Measurements from ENCODE around the gene TEX22.

TEX22 gene

DNA sequence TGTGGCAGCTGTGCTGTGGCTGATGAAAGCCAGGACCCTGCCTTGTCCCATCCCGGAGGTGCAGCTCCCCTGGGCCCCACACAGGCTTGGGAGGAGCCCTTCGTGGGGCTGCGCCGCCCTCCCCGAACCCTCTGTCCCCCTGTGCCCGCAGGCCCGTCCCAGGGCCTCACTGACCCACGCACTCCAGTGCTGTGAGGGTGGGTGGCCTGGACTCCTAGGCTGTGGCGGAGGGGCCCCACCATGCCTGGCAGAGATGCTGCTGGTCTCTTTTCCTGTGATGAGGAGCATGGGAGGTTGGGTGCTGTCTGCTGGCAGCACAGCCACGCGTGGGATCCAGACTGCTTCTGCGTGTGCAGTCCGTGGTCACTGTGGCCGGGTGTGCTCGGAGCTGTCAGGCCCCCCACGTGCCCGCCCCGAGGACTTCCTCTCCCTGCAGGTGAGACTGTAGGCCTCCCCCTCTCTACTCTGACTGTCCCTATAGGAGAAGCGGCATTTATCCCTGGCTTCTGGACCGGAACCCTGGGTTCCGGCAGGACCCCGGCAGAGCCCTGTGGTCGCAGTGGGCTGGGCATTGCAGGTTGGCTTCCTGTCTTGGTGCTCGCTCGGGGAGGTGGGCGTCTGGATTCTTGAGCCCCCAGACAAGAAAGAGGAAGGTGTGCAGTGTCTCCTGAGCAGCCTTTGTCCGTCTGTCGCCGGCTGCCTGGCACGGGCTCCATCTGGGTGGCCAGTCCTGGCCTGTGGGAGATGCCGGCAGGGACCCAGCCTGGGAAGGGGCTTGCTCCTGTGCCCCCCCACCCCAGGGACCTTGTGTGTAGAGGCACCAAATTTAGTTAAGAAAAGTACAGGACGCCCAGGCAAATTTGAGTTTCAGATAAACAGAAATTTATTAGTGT, 23.6 kb downstream of the TEX22 start:
- H3K27me3 ChIP-seq (ENCODE audit: control insufficient read depth, insufficient read depth, low read length) = no peaks in the 10 kb centered on the region
- H3K4me1 ChIP-seq (ENCODE audit: control insufficient read depth, insufficient read depth, low read length) = peaks cover 8% of the 10 kb centered on the region; the same call in 1 of the 2 replicates
- H3K36me3 ChIP-seq (ENCODE audit: control insufficient read depth, insufficient read depth, low read length) = peaks cover 4% of the 10 kb centered on the region
- no CpG with 5 or more reads among the region's 32 CpGs for WGBS (ENCODE audit: insufficient coverage, insufficient read length)
- no peak overlapping the region for H3K27ac ChIP-seq (ENCODE audit: low read length)
- no peak overlapping the region for H3K4me3 ChIP-seq (ENCODE audit: low read length)
- no peak for DNase-seq (ENCODE audit: low read depth, low spot score)
- H3K9me3 ChIP-seq (ENCODE audit: control insufficient read depth, insufficient read depth, low read length) = no peaks in the 10 kb centered on the region

- Histone ChIP-seq H3K27ac (ENCODE audit: low read length) (no peak overlapping the region), H3K4me3 (ENCODE audit: low read length) (no peak overlapping the region), H3K36me3 (ENCODE audit: control insufficient read depth, insufficient read depth, low read length) (peaks cover 4% of the 10 kb centered on the region), H3K4me1 (ENCODE audit: control insufficient read depth, insufficient read depth, low read length) (peaks cover 8% of the 10 kb centered on the region; the same call in 1 of the 2 replicates), H3K27me3 (ENCODE audit: control insufficient read depth, insufficient read depth, low read length) (no peaks in the 10 kb centered on the region), H3K9me3 (ENCODE audit: control insufficient read depth, insufficient read depth, low read length) (no peaks in the 10 kb centered on the region)
- DNase-seq (ENCODE audit: low read depth, low spot score) = no peak
- no CpG with 5 or more reads among the region's 21 CpGs for WGBS (ENCODE audit: insufficient coverage, insufficient read length)
Measured at GRCh38 chr14:105422695-105423487, 24.6 kb downstream of the TEX22 start.

DNA sequence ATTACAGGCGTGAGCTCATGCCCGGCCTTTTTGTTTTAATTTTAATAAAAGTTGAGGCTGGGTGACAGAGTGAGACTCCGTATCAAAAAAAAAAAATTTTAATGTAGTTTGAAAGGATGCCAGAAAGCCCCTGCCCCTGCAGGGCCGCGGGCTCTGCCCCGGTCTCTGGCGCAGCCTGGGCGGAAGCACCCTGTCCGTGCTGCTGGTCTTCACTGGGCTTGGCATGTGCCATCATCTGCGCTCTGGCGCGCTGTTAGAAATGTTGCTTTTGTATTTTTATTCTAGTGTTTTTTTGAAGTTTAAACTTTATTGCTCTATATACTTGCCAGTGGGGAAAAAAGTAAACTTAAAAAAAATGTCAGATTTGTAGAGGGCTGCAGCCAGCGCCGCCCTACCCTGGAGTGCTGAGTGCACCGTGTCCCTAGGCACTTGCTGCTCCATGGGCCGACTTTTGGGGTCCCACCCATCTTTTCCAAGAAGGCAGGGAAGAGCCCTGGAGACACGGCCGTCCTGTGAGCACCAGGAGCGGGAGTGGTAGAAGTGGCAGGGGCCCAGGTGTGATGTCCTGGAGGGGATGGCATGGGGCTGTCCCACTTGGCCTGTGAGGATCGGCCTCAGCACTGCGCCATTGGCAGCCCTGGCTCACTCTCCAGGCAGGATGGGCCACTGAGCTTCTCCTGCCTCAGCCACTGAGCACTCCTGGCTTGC, 25.3 kb downstream of the TEX22 start:
- Histone ChIP-seq H3K27ac (ENCODE audit: low read length) (no peak overlapping the region), H3K36me3 (ENCODE audit: control insufficient read depth, insufficient read depth, low read length) (peaks cover 4% of the 10 kb centered on the region), H3K9me3 (ENCODE audit: control insufficient read depth, insufficient read depth, low read length) (no peaks in the 10 kb centered on the region), H3K4me3 (ENCODE audit: low read length) (no peak overlapping the region), H3K27me3 (ENCODE audit: control insufficient read depth, insufficient read depth, low read length) (no peaks in the 10 kb centered on the region), H3K4me1 (ENCODE audit: control insufficient read depth, insufficient read depth, low read length) (peaks cover 8% of the 10 kb centered on the region; the same call in 1 of the 2 replicates)
- DNase-seq (ENCODE audit: low read depth, low spot score) = no peak
- WGBS (ENCODE audit: insufficient coverage, insufficient read length) = no CpG with 5 or more reads among the region's 21 CpGs

DNA sequence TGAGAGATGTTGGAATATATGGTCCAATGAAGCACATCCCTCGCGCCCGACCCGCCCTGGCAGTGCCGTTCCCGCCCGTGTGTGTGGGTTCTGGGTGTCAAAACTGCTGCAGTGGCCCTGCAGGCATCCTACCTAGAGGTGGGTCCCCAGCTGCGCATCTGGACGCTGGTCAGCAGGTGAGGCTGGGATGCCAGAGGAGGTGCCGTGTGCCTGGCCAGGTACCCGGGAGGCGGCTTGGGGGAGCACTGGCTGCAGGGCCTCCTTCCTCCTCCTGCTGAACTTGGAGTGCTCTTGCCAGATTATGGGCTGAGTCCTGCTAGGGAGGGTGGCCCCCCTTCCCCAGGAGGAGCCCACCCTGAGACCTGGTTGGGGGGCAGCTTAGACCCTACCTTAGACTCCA, 26.5 kb downstream of the TEX22 start:
- no CpG with 5 or more reads among the region's 12 CpGs for WGBS (ENCODE audit: insufficient coverage, insufficient read length)
- Histone ChIP-seq H3K27ac (ENCODE audit: low read length) (no peak overlapping the region), H3K36me3 (ENCODE audit: control insufficient read depth, insufficient read depth, low read length) (peaks cover 4% of the 10 kb centered on the region)

DNA sequence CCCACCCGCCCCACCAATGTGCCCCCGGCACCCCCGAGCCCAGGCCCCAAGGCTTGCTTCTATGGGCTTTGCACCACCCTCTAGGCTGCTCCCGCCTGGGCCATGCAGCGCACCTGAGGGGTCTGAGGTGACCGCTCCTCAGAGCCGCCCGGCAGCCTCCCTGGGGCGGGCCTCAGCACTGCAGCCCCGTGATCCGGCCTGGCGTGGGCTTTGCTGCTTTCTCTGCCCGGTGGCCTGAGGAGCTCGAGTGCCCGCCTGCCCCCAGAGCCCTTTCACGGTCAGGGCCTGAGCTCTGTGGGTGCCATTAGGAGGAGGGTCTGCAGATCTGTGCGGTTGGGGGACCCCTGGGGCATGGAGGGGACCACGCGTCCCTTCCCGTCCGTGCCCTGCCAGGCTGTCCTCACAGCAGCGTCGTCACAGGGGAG, 27.5 kb downstream of the TEX22 start:
- no peak for DNase-seq (ENCODE audit: low read depth, low spot score)
- no CpG with 5 or more reads among the region's 23 CpGs for WGBS (ENCODE audit: insufficient coverage, insufficient read length)
- Histone ChIP-seq H3K4me1 (ENCODE audit: control insufficient read depth, insufficient read depth, low read length) (peaks cover 8% of the 10 kb centered on the region; the same call in 1 of the 2 replicates), H3K4me3 (ENCODE audit: low read length) (no peak overlapping the region), H3K36me3 (ENCODE audit: control insufficient read depth, insufficient read depth, low read length) (peaks cover 4% of the 10 kb centered on the region), H3K27ac (ENCODE audit: low read length) (no peak overlapping the region), H3K9me3 (ENCODE audit: control insufficient read depth, insufficient read depth, low read length) (no peaks in the 10 kb centered on the region), H3K27me3 (ENCODE audit: control insufficient read depth, insufficient read depth, low read length) (no peaks in the 10 kb centered on the region)

More for the DNA sequence above, 26.5 kb downstream of the TEX22 start:
- Histone ChIP-seq H3K4me3 (ENCODE audit: low read length) (no peak overlapping the region), H3K9me3 (ENCODE audit: control insufficient read depth, insufficient read depth, low read length) (no peaks in the 10 kb centered on the region), H3K27me3 (ENCODE audit: control insufficient read depth, insufficient read depth, low read length) (no peaks in the 10 kb centered on the region), H3K4me1 (ENCODE audit: control insufficient read depth, insufficient read depth, low read length) (peaks cover 8% of the 10 kb centered on the region; the same call in 1 of the 2 replicates)
- DNase-seq (ENCODE audit: low read depth, low spot score) = no peak

DNA sequence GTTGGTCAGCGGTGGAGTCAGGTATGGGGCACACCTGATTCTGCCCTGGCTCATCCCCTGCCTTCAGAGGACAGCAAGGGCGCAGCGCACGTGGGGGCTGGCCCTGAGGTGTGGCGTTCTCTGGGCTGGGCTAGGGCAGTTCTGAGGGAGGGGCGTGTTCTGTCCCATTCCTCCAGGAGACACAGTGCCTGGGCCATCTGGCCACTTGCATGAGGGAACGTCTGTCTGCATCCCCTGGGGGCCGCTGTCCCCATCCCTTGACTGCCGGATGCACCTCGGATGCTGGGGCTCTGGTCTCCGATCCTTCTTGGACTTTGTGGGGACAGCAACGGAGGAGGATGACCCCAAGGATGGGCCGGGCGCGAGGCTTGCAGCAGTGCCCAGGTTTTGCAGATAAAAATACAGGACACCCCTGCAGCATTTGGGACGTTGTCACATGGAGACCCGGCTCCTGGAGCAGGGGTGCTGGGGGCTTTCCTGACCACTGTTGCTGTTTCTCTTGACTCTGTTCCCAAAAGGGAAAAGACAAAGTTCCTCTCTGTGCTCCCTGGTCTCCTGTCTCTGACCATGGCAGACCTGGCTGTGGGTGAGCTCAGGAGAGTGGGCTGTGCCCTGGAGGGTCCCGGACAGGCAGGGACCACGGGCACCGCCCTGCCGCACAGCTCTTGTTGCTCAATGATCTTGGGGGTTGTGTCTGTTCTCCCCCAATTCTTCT, 28.2 kb downstream of the TEX22 start:
- no peak overlapping the region for H3K27ac ChIP-seq (ENCODE audit: low read length)

DNA sequence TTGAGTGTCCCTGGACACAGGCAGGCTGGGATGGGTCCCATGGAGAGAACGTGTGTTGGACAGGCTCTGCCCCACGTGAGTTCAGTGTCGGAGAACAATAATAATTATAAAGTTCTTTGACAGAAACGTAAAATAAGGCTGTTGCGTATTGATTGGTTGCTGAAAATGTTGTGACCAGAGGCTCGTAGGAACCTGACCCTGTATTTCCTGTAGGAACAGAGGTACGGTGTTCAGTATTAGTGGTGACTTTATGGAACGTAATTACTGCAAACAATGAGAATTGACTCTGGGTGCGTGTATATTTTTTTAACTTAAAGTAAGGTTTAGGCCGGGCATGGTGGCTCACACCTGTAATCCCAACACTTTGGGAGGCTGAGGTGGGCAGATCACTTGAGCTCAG, 29.1 kb downstream of the TEX22 start:
- no CpG with 5 or more reads among the region's 10 CpGs for WGBS (ENCODE audit: insufficient coverage, insufficient read length)

More for the DNA sequence above, 28.2 kb downstream of the TEX22 start:
- peaks cover 4% of the 10 kb centered on the region for H3K36me3 ChIP-seq (ENCODE audit: control insufficient read depth, insufficient read depth, low read length)
- H3K4me3 ChIP-seq (ENCODE audit: low read length) = no peak overlapping the region
- H3K4me1 ChIP-seq (ENCODE audit: control insufficient read depth, insufficient read depth, low read length) = peaks cover 3% of the 10 kb centered on the region; the same call in 1 of the 2 replicates
- WGBS (ENCODE audit: insufficient coverage, insufficient read length) = no CpG with 5 or more reads among the region's 21 CpGs
- DNase-seq (ENCODE audit: low read depth, low spot score) = no peak
- H3K9me3 ChIP-seq (ENCODE audit: control insufficient read depth, insufficient read depth, low read length) = no peaks in the 10 kb centered on the region
- H3K27me3 ChIP-seq (ENCODE audit: control insufficient read depth, insufficient read depth, low read length) = no peaks in the 10 kb centered on the region

DNA sequence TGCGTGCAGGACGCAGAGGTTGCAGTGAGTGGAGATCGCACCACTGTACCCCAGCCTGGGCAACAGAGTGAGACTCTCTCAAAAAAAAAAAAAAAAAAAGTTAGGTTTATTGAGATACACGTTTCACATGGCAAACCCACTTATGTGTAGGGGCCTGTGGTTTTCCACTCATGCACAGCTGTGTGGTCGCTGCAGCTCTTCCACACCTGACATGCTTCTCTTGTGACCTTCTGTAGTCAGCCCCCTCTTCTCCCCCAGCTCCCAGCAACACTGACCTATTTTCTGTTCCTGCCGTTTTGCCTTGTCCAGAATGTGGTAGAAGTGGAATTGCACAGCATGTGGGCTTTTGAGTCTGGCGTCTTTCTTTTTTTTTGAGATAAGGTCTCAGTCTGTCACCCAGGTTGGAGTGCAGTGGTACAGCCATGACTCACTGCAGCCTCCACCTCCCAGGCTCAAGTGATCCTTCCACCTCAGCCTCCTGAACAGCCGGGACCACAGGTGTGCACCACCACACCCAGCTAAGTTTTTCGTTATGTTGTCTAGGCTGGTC, 29.7 kb downstream of the TEX22 start:
- H3K36me3 ChIP-seq (ENCODE audit: control insufficient read depth, insufficient read depth, low read length) = peaks cover 4% of the 10 kb centered on the region; the same call in 1 of the 2 replicates
- H3K27ac ChIP-seq (ENCODE audit: low read length) = no peak overlapping the region
- WGBS (ENCODE audit: insufficient coverage, insufficient read length) = no CpG with 5 or more reads among the region's 9 CpGs
- no peak overlapping the region for H3K4me3 ChIP-seq (ENCODE audit: low read length)
- no peaks in the 10 kb centered on the region for H3K9me3 ChIP-seq (ENCODE audit: control insufficient read depth, insufficient read depth, low read length)
- no peaks in the 10 kb centered on the region; the same call in 1 of the 2 replicates for H3K4me1 ChIP-seq (ENCODE audit: control insufficient read depth, insufficient read depth, low read length)
- H3K27me3 ChIP-seq (ENCODE audit: control insufficient read depth, insufficient read depth, low read length) = no peaks in the 10 kb centered on the region
- DNase-seq (ENCODE audit: low read depth, low spot score) = no peak

More for the DNA sequence above, 29.1 kb downstream of the TEX22 start:
- Histone ChIP-seq H3K27ac (ENCODE audit: low read length) (no peak overlapping the region), H3K4me3 (ENCODE audit: low read length) (no peak overlapping the region), H3K36me3 (ENCODE audit: control insufficient read depth, insufficient read depth, low read length) (peaks cover 4% of the 10 kb centered on the region; the same call in 1 of the 2 replicates), H3K9me3 (ENCODE audit: control insufficient read depth, insufficient read depth, low read length) (no peaks in the 10 kb centered on the region), H3K4me1 (ENCODE audit: control insufficient read depth, insufficient read depth, low read length) (no peaks in the 10 kb centered on the region; the same call in 1 of the 2 replicates), H3K27me3 (ENCODE audit: control insufficient read depth, insufficient read depth, low read length) (no peaks in the 10 kb centered on the region)
- no peak for DNase-seq (ENCODE audit: low read depth, low spot score)

DNA sequence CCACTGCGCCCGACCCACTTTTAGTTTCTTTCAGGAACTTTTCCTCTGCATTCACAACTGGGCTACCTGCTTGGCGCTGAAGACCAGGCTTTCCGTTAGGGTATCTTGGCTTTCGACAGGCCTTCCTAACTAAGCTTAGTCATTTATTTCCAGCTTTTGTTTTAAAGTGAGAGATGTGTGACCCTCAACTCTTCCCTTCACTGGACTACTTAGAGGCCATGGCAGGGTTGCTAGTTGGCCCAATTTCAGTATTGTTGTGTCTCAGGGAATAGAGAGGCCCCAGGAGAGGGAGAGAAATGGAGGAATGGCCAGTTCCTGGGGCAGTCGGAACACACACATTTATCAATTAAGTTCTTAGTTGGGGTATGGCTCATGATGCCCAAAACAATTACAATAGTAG, 31.7 kb downstream of the TEX22 start:
- H3K4me1 ChIP-seq (ENCODE audit: control insufficient read depth, insufficient read depth, low read length) = peaks cover 3% of the 10 kb centered on the region
- H3K4me3 ChIP-seq (ENCODE audit: low read length) = no peak overlapping the region
- H3K27ac ChIP-seq (ENCODE audit: low read length) = no peak overlapping the region
- no peak for DNase-seq (ENCODE audit: low read depth, low spot score)
- H3K27me3 ChIP-seq (ENCODE audit: control insufficient read depth, insufficient read depth, low read length) = no peaks in the 10 kb centered on the region
- WGBS (ENCODE audit: insufficient coverage, insufficient read length) = no CpG with 5 or more reads among the region's 6 CpGs
- no peaks in the 10 kb centered on the region for H3K9me3 ChIP-seq (ENCODE audit: control insufficient read depth, insufficient read depth, low read length)
- H3K36me3 ChIP-seq (ENCODE audit: control insufficient read depth, insufficient read depth, low read length) = peaks cover 4% of the 10 kb centered on the region; the same call in 1 of the 2 replicates

All from iPS DF 6.9 (cell line).